ENCODE measurements around the gene KANSL3.

DNA sequence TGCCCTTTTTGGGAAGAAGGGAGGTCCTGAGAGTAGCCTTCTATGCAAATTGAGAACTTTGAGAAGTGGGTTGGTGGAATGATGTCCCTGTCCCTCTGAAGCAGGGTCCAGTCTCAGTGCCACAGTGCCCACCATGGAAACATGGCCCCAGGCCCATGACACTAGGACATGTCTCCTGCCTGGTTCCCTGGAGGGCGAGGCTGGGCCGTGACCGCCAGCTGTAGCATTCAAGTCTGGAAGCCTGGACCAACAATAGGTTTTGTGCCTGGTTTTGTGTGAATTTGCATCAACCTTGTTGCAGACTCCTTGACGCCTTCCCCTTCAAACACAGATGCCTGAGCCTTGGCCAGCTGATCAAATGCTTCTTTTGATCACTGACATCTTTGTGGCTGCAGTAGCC is 74.1 kb downstream of the KANSL3 start:
- TF ChIP-seq POLR2A (IDR thresholded peaks at IDR 0.05): no peak
- TF ChIP-seq CTCF (IDR thresholded peaks at IDR 0.05): no peak

Measured in testis (tissue), 2 donors.